ENCODE results near the gene RGS10.

The RGS10 gene

DNA sequence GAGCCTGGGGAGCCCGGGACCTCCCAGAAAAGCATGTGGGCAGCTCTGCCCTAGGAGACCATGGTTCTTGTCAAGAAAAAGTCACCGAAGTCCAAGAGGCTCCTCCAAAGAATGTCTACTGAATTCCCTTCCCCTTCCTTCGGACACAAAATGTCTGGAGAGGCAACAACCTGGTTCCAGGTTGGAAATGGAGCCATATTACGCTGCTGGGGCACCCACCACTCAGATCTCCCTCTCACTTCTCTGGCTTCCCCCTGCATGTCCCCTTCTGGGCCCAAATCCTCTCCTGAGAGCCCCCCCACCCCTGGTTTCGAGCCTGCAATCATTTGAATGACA, 52.6 kb downstream of the RGS10 start:
- DNase-seq: no peak
- TF ChIP-seq GATA1 (IDR thresholded peaks at IDR 0.05; ENCODE audit: low read depth, low read length) (no peak), POLR2A (IDR thresholded peaks at IDR 0.05; ENCODE audit: low read length) (no peak)

DNA sequence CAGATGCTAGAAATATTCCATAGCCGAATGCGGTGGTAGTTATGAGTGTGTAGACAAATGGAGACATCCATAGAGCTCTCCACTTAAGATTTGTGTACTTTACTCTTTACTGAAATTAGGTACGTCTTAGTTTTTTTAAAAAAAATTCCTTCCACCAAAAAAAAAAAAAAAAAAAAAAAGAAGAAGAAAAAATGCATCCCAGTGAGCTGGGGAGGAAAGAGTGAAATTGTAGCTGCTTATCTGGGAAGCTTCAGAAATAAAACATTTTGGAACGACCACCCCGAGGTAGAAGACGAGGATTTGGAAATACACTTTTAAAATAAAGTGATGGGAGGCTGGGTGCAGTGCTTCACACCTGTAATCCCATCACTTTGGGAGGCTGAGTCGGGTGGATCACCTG, 53.8 kb downstream of the RGS10 start:
- no peak for DNase-seq
- no peak for TF ChIP-seq POLR2A (IDR thresholded peaks at IDR 0.05; ENCODE audit: low read length)
- no peak for TF ChIP-seq GATA1 (IDR thresholded peaks at IDR 0.05; ENCODE audit: low read depth, low read length)

DNA sequence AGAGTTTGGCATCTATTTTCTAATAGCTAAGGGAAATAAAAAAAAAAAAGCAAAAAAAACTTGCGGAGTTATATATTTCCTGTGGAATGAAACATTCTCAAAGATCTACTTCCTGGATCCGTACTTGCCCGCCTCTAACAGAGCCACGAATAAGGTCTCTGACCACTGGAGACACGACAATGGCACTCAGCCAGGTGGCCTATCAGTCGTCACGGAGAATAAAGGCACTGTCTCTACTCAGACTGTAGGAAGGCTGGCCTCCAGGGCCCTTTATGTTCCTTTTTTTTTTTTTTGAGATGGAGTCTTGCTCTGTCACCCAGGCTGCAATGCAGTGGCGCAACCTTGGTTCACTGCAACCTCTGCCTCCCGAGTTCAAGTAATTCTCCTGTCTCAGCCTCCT, 58.7 kb downstream of the RGS10 start:
- DNase-seq: no peak
- TF ChIP-seq POLR2A (IDR thresholded peaks at IDR 0.05; ENCODE audit: low read length) (no peak), GATA1 (IDR thresholded peaks at IDR 0.05; ENCODE audit: low read depth, low read length) (no peak)

DNA sequence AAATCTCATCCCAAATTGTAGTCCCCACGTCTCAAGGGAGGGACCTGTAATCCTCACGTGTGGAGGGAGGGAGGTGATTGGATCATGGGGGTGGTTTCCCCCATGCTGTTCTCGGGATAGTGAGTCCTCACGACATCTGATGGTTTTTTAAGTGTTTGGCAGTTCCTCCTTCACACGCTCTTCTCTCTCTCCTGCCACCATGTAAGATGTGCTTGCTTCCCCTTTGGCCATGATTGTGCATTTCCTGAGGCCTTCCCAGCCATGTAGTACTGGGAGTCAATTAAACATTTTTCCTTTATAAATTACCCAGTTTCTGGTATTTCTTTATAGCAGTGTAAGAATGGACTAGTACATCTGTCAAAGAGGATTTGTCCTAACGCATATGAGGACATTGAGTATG, 59.5 kb downstream of the RGS10 start:
- TF ChIP-seq POLR2A (IDR thresholded peaks at IDR 0.05; ENCODE audit: low read length) (no peak), GATA1 (IDR thresholded peaks at IDR 0.05; ENCODE audit: low read depth, low read length) (no peak)
- DNase-seq: no peak

GRCh38 chr10:119481781-119482426, 60.6 kb downstream of the RGS10 start:
- TF ChIP-seq POLR2A (IDR thresholded peaks at IDR 0.05; ENCODE audit: low read length): no peak
- no peak for TF ChIP-seq GATA1 (IDR thresholded peaks at IDR 0.05; ENCODE audit: low read depth, low read length)
- no peak for DNase-seq

DNA sequence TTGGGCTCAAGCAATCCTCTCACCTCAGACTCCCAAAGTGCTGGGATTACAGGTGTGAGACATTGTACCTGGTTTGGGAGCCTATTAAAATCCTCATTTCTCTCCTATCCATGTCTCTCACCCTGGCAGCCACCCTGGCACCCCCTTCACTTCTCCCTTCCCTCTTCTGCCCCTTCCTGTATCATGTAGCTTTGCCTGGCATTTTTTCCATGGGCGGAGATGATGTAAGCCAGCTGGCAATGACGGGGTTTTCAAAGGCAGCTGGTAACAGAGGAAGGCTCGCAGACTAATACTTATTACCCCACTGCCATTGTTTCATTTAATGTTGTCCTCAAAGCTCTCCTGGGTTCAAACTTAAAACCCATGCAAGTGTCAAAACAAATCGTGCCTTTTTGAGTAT, 61.9 kb downstream of the RGS10 start:
- DNase-seq: no peak
- no peak for TF ChIP-seq POLR2A (IDR thresholded peaks at IDR 0.05; ENCODE audit: low read length)
- no peak for TF ChIP-seq GATA1 (IDR thresholded peaks at IDR 0.05; ENCODE audit: low read depth, low read length)

- DNase-seq: no peak
- TF ChIP-seq GATA1 (IDR thresholded peaks at IDR 0.05; ENCODE audit: low read depth, low read length): no peak
- TF ChIP-seq POLR2A (IDR thresholded peaks at IDR 0.05; ENCODE audit: low read length): no peak
These were observed 63.0 kb downstream of the RGS10 start for GRCh38 chr10:119479532-119479931.

DNA sequence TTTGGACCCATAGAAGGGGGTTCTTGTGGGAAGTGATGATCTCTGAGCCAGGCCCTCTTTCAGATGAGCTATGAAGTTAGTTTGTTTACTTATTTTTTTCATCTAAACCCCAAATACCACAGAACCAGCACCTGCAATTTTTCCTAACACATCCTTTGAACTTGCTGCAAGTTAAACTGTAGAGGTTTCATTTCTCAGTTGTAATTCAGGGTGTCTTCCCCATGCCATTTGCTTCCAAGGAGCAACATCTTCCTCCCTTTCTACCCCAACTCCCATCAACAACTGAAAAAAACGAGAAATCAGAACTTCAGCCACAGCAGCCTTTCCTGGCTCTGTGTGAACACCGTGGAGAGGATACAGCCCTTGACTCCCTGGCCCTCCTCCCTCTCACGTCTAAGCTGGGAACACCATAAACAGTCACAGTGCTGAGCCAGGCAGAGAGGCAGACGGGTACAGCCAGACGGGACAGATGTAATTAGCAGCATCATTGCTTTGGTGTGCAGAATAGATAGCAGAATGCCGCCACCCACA, 63.6 kb downstream of the RGS10 start:
- no peak for DNase-seq
- TF ChIP-seq POLR2A (IDR thresholded peaks at IDR 0.05; ENCODE audit: low read length): no peak
- no peak for TF ChIP-seq GATA1 (IDR thresholded peaks at IDR 0.05; ENCODE audit: low read depth, low read length)

GRCh38 chr10:119478111-119478802, 64.3 kb downstream of the RGS10 start:
- DNase-seq: no peak

DNA sequence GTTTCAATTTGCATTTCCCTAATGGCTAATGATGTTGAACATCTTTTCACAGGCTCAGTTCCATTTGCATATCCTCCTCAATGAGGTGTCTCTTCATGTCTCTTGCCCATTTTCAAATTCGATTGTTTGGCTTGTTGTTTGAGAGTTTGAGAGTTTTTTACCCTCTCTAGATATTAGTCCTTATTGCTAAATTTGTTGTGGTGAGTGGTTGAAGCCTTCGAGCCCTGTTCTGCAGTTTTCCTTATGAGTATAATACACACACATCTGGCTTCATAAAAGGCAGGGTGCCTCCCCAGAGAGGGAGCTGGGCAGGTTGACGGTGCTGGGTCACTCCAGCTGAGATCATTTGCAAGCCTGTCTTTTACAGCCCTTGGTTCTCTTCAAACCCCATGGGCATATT, 65.1 kb downstream of the RGS10 start:
- TF ChIP-seq POLR2A (IDR thresholded peaks at IDR 0.05; ENCODE audit: low read length) (no peak), GATA1 (IDR thresholded peaks at IDR 0.05; ENCODE audit: low read depth, low read length) (no peak)
- no peak for DNase-seq

More at GRCh38 chr10:119478111-119478802, 64.3 kb downstream of the RGS10 start:
- TF ChIP-seq GATA1 (IDR thresholded peaks at IDR 0.05; ENCODE audit: low read depth, low read length) (no peak), POLR2A (IDR thresholded peaks at IDR 0.05; ENCODE audit: low read length) (no peak)

DNA sequence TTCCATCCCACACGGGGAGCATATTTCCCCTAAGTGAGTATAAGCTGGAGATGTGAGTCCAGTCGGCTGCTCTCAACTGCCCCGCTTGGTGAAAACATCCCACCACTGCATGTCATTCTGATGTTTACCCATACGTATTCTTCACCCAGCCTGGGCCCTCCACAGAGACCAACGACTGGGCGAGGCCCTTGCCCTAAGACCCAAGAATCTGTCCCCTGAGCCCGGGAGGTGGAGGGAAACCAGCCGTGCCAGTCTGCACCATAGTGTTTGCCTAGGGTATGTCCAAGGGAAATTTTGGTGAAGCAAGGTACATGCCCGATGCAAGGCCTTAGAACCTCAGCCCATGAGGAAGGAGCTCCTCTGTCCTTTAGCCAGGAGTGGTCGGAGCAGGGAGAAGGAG, 67.9 kb downstream of the RGS10 start:
- TF ChIP-seq GATA1 (IDR thresholded peaks at IDR 0.05; ENCODE audit: low read depth, low read length) (no peak), POLR2A (IDR thresholded peaks at IDR 0.05; ENCODE audit: low read length) (no peak)
- DNase-seq: no peak

DNA sequence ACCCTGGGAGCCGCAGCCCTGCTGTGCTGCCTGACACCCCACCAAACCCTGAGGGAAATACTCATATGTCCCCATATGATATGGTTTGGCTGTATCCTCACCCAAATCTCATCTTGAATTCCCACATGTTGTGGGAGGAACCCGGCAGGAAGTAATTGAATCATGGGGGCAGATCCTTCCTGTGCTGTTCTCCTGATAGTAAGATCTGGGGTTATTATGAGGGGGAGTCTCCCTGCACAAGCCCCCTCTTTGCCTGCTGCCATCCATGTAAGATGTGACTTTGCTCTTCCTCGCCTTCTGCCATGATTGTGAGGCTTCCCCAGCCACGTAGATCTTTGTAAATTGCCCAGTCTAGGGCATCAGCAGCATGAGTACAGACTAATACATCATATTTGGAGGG, 68.7 kb downstream of the RGS10 start:
- no peak for DNase-seq
- TF ChIP-seq POLR2A (IDR thresholded peaks at IDR 0.05; ENCODE audit: low read length) (no peak), GATA1 (IDR thresholded peaks at IDR 0.05; ENCODE audit: low read depth, low read length) (no peak)

DNA sequence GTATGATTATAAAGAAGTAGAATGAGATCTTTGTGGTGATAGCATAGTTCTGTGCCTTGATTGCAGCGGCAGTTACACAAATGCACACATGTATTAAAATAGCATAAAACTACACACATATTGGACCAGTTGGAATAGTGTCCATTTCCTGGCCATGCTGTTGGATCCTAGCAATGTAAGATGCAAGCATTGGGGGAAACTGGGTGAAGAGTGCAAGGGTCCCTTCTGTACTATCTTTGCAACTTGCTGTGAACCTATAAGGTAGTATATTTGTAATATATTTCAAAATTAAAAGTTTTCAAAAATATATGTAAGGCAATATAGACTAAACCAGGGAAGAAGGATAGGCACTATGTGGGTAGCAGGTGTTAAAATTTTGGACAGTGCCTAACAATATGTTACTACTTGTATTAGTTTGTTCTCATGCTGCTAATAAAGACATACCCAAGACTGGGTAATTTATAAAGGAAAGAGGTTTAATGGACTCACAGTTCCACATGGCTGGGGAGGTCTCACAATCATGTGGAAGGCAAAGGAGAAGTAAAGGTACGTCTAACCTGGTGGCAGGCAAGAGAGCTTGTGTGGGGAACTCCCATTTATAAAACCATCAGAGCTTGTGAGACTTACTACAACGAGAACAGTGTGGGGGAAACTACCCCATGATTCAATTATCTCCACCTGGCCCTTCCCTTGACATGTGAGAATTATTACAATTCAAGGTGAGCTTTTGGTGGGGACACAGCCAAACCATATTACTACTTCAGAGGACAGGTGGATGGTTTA, 71.4 kb downstream of the RGS10 start:
- TF ChIP-seq POLR2A (IDR thresholded peaks at IDR 0.05; ENCODE audit: low read length): no peak
- TF ChIP-seq GATA1 (IDR thresholded peaks at IDR 0.05; ENCODE audit: low read depth, low read length): no peak

GRCh38 chr10:119469846-119470245, 72.7 kb downstream of the RGS10 start:
- no peak for TF ChIP-seq GATA1 (IDR thresholded peaks at IDR 0.05; ENCODE audit: low read depth, low read length)
- DNase-seq: no peak

More for the DNA sequence above, 71.4 kb downstream of the RGS10 start:
- no peak for DNase-seq
